HG03095 (cell line): ENCODE results near the gene POLK.

Experiments used
- ATAC-seq: cut with Tn5 transposase; IDR thresholded peaks from one replicate; pipeline ENCODE4 v1.9.1; 2021; ENCODE audit warnings: moderate library complexity; ENCODE audit not compliant: unreplicated experiment

The POLK gene

GRCh38 chr5:75640395-75640794 is 128.7 kb downstream of the POLK start:
- ATAC-seq, result no peak

- ATAC-seq, result no peak
Observed at GRCh38 chr5:75640826-75641225, 129.1 kb downstream of the POLK start.

- no peak for ATAC-seq
Observed at GRCh38 chr5:75648712-75649111, 137.0 kb downstream of the POLK start.
